Fibroblast of villous mesenchyme (primary cell): ENCODE measurements around the gene QKI. TPM values are rescaled to one million over a fixed set of nuclear protein-coding genes. Genes with fewer than 3 reads are reported as not detected.

Experiments
- DNase-seq: peaks from one replicate; pipeline ENCODE4 v3.0.0-alpha.2; 2010; ENCODE audit warnings: low read depth
- H3K4me3 ChIP-seq: 2 replicates; pipeline ENCODE4 v1.5.1; 2011; ENCODE audit warnings: low read depth, mild to moderate bottlenecking, low read length
- CTCF ChIP-seq: IDR thresholded peaks from 2 replicates; pipeline ENCODE4 v1.5.1; 2012; ENCODE audit warnings: low read depth, mild to moderate bottlenecking, low read length; ENCODE audit not compliant: insufficient read depth
- total RNA-seq: library from RNA; depleted of rRNA; stranded (reverse); fragments of >200 nt; gene quantifications from 2 replicates; pipeline ENCODE4 v1.2.3, GENCODE V29; 2012

Gene QKI
- total RNA-seq, 1 donor = 170 TPM

GRCh38 chr6:163531122-163531521 is 116.6 kb downstream of the QKI start:
- TF ChIP-seq CTCF = no peak
- no peak overlapping the region for H3K4me3 ChIP-seq
- no peak for DNase-seq

DNA sequence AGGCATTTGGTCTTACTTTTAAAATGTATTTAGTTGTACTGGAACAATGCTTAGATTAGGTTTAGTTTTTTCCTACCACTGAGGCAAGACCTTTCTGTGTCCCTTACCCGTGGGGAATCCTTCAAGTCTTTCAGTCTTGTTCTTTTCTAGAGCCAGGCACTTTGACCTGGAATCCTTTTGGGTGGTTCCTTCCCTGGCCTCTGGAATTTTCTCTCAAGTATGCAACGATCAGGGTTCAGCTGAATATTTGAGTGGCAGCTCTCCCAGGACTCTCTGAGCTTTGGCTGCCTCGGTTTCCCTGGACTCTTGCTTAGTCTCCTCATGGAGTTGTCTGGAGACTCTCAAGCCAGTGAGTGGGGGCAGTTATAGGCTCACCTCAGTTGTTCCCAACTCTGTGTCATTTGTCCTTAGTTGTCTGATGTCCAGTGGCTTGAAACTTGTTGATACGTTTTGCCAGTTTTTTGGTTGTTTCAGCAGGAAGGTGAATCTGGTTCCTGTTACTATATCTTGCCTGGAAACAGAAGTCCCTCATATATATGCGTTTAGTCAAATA is 118.1 kb downstream of the QKI start:
- DNase-seq = no peak
- no peak overlapping the region for H3K4me3 ChIP-seq
- TF ChIP-seq CTCF = no peak

GRCh38 chr6:163533443-163533842 is 118.9 kb downstream of the QKI start:
- no peak overlapping the region for H3K4me3 ChIP-seq
- no peak for TF ChIP-seq CTCF
- peak; percentile 97 for DNase-seq

- no peak overlapping the region for H3K4me3 ChIP-seq
- no peak for TF ChIP-seq CTCF
- DNase-seq = peak; percentile 42
These were observed 122.3 kb downstream of the QKI start for GRCh38 chr6:163536770-163537169.

GRCh38 chr6:163538331-163538730 is 123.8 kb downstream of the QKI start:
- TF ChIP-seq CTCF = no peak
- DNase-seq = no peak
- H3K4me3 ChIP-seq = no peak overlapping the region

GRCh38 chr6:163539101-163539762 is 124.7 kb downstream of the QKI start:
- DNase-seq = no peak
- no peak overlapping the region for H3K4me3 ChIP-seq
- no peak for TF ChIP-seq CTCF

GRCh38 chr6:163543321-163543720 is 128.8 kb downstream of the QKI start:
- no peak overlapping the region for H3K4me3 ChIP-seq
- DNase-seq = no peak
- no peak for TF ChIP-seq CTCF
